Left hindlimb (tissue), 1 donor: ENCODE results near the gene EPB41L5.
"Not testable (repeated sequence)": the region's sequence is repeated elsewhere in the genome, so short reads cannot be mapped to it uniquely, and the experiment has no call there.

Experiments used
- DNase-seq: peaks from one replicate; pipeline ENCODE4 v3.0.0-alpha.2; 2018

Gene EPB41L5

DNA sequence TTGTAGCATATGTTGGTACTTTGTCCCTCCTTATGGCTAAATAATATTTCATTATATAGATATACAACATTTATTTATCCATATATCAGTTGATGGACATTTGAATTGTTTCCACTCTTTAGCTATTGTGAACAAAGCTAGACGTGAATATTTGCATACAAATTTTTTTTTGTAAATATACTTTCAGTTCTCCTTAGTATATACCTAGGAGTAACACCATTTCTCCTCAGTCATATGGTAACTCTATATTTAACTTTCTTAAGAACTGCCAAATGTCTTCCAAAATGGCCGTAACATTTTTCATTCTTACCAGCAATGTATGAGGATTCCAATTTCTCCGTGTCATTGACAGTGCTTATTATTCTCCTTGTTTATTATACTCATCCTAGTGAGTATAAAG, 135.8 kb downstream of the EPB41L5 start:
- no peak for DNase-seq

DNA sequence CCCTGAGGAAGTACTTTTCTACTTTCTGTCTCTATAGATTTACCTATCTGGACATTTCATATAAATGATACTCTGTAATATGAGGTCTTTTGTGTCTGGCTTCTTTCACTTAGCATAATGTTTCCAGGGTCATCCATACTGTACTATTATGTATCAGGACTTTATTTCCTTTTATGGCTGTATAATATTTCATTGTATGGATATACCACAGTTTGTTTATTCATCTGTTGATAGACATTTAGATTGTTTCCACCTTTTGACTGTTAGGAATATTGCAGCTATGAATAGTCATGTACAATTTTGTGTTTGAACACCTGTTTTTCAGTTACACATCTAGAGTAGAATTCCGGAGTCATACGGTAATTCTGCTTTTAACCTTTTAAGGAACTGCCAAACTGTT, 136.5 kb downstream of the EPB41L5 start:
- DNase-seq: no peak

DNA sequence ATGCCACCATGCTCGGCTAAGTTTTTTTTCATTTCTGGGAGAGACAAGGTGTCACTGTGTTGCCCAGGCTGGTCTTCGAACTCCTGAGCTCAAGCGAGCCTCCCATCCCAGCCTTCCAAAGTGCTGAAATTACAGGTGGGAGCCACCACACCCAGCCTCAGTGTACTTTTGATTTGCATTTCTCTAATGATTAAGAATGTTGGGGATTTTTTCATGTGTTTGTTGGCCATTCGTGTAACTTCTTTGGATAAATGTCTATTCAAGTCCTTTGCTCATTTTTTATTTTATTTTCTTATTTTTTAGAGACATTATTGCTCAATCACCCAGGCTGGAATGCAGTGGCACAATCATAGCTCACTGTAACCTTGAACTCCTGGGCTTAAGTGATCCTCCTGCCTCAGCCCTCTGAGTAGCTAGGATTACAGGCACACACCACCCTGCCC, 137.2 kb downstream of the EPB41L5 start:
- no peak for DNase-seq

DNA sequence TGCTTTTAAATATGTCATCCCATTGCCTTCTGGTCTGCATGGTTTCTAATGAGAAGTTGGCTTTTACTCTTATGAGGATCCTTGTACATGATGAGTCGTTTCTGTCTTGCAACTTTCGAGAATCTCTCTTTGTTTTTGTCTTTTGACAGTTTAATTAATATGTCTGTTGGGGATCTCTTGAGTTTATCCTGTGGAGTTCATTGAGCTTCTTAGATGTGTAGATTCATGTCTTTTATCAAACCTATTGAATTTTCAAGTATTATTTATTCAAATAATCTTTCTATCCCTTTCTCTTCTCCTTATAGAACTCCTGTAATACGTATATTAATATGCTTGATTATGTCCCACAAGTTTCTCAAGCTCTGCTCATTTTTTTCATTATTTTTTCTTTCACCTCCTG, 142.4 kb downstream of the EPB41L5 start:
- DNase-seq: no peak

DNA sequence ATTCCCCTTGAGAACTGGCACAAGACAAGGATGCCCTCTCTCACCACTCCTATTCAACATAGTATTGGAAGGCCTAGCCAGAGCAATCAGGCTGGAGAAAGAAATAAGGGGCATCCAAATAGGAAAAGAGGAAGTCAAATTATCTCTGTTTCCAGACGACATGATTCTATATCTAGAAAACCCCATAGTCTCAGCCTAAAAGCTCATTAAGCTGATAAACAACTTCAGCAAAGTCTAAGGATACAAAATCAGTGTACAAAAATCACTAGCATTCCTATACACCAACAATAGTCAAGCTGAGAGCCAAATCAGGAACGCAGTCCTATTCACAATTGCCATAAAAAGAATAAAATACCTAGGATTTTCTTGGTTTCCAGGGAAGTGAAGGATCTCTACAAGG, 145.8 kb downstream of the EPB41L5 start:
- not testable (repeated sequence) for DNase-seq

DNA sequence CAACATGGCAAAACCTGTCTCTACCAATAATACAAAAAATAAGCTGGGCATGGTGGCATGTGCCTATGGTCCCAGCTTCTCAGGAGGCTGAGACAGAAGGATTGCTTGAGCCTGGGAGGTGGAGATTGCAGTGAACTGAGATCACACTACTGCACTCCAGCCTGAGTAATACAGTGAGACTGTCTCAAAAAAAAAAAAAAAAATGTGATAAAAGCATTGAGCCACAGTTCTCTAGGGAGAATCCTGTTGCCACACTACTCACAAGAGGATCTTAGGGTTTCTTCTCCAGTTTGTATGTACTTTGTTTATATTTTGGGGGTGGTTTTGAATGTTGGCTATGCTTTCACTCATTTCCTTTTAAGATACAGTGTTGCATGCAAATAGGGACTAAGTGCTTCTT, 148.3 kb downstream of the EPB41L5 start:
- DNase-seq: no peak

DNA sequence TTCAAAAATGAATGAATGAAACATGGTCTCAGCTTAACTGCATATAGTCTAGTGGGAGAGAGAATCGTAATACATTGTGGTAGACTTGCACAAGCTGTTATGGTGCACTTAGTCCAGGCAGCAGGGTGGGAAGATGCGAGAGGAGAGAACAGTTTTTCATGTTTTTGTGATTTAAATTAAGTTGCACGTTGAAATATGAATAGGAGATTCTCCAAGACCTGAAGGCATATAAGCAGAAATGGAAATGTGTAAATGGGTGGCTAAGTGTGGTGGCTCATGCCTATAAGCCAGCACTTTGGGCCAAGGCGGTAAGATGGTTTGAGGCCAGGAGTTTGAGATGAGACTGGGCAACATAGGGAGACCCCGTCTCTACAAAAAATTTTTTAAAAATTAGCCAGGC, 149.8 kb downstream of the EPB41L5 start:
- DNase-seq: no peak

DNA sequence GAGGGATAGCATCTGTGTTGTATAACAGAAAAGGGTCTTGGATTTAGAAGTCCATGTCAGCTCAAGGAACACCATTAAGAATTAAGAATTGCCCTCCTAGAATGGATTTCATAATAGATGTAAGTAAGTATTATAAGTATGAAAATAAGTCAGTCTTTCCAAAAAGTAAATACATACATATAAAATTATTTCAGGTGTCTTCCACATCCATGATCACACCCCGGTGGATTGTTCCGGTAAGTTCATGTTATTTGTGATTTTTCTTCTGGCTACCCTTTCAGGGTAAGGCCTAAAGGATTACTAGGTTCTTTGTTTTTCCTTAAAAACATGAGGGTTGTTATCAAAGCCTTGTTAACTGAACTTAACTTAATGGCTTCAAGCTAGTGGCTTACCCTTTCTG, 154.4 kb downstream of the EPB41L5 start:
- no peak for DNase-seq

DNA sequence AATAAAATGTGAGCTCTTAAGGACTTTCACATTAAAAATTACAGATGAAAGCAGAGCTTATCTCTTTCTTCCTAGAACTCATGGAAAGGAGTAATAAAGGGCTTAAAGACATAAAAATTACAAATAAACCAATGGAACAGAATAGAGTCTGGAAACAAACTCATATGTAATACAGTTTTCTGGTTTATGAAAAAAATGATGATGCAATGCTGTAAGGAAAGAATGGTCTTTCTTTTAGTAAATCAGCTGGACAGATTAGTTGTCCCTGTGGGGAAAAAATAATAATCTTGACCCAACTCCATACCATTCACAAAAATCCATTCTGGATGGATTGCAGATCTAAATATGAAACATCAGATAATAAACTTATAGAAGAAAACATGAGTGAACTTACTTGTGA, 156.1 kb downstream of the EPB41L5 start:
- no peak for DNase-seq

DNA sequence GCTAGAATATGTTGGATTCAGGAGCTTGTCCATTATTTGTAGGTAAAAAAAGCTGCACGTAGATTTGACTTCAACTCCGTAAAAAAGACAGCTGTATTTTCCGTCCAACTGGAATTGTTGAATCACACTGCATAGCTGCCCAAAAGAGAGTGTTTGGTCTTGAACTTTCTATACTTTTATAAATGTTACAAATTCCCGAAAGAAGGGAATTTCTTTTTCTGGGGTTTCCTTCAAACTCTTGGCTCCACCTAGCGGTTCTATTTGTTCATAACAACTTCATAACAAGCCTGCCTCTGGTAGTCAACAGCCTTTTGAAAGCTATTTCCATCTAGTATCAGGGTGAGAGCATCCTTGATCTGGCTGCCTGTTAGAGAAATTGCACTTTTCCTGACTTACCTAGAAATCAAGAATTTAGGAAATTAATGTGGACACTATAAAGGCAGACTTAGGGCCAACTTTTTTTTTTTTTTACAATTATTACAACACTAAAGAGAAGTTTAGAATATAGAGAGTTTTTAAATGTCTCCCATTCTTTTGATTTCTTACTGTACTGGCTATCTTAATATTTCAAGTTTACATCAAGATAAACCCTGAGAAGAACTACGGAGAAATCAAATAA, 162.2 kb downstream of the EPB41L5 start:
- no peak for DNase-seq

DNA sequence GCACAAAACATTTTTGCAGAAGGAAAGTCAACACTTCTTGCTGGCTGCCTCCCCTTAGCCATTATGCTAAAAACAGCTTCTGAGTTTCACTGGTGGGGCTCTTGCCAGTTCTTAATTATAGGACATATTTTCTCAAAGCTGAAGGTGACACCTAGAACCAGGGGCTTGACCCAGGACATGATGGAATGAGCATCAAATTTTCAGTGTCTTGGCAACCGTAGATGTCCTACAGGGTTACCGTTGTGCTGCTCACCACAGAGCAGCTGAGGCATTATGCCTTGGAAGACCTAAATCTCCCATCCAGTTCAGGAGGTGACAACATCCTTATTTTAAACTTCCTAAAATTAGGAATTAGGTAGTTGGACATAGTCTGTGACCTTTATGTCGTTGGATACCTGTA, 163.6 kb downstream of the EPB41L5 start:
- no peak for DNase-seq

DNA sequence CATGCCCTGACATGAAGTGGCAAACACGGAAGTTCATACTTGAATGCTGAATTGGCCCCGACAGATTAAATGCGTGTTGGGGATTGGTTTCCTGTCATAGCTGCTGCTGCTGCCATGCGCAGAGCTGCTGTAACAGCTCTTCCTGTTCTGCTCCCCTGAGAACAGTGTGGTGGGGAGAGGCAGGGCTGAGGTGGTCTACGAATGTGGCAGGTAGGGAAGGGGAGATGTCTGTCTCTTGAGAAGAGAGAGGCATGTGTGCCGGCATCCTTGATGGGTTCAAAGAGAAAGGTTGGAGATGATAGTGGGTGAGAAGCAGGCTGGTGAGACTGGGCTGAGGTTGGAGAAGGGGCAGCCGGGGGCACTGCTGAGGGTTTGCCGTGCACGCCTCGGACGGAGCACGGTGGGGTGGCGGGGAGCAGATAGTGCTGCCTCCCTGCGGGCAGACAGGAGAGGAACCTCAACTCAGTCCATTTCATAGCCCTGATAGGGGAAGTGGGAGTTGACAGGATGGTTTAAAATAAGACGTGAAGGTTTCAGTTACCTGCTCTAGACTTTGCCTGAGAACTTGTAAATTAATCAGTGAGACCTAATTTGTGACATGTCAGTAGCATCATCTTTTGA, 164.2 kb downstream of the EPB41L5 start:
- no peak for DNase-seq

DNA sequence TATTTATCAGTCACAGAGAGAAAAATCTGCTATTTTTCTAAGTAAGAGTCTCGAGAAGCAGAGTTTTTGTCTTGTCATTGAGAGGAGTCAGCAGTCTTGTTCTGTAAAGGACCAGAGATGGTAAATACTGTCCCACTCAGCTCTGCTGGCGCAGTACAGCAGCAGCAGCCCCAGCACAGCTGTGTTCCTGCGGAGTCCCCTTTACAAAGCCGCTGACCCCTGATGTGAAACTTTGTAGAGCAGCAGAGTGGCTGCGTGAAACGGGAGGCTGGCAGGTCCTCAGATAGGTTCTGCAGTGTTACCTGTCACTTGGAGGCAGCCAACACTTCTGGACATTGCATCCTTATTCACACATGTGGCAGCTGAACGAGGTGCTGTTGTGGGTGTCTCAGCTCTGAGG, 165.1 kb downstream of the EPB41L5 start:
- no peak for DNase-seq

DNA sequence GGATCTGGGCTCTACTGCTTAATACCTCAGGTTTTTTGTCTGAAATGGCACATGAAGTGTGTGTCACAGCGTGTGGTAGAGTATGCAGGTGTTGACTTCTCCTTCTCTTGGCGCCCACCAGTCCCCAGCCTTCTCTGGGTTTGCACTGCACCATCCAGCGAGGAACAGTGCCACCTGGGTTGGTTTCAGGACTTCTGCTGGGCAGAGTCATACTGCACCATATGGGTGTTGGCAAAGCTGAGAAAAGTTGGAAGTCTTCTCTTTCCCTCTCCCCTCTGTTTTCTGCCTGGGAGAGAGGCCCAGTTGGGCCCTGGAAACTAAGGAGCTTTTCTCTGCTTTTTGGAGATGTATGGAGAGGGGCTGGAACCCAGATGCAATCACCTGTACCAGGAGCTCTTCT, 166.5 kb downstream of the EPB41L5 start:
- DNase-seq: no peak

DNA sequence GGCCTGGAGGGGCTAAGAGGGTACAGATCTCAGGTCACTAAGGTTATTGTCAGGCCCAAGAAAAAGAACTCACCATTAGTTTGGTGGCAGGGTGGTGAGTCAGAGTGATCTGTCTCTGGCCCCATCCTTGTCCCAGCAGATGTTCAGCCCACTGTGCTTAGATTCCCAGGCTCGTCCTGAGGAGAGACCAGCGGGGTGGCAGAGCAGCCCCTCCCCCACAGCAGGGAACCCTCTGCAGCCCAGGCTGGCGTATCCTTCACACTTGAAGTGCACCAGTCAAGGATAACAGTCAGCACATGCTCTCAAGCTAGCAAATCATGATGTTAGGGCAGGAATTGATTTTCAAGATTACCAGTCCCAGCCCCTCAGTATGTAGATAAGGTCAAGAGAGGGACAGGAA, 167.2 kb downstream of the EPB41L5 start:
- DNase-seq: no peak

DNA sequence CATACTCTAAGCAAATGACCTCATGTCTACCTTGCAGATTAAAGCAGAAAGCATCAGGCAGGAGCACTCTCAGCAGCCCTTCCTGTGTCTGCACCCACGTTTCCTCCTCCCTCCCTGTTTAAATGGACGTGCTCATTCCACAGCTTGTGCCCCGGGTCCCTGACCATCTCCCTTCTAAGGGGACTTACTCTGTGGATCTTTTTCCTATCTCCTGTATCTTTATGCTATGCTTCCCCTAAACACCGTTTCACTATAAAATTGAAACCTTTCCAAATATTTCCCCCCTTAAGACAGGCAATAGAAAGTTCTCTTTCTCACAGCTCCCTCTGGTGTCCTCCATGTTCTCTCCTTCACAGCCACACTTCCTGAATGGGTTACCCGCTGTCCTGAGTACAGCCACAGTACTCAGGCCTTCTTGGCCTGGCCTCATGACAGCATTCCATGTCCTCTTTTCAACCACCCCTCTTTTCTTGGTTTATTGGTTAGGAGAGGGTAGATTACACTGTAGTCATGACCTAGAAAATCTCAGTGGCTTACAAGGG, 169.2 kb downstream of the EPB41L5 start:
- no peak for DNase-seq

DNA sequence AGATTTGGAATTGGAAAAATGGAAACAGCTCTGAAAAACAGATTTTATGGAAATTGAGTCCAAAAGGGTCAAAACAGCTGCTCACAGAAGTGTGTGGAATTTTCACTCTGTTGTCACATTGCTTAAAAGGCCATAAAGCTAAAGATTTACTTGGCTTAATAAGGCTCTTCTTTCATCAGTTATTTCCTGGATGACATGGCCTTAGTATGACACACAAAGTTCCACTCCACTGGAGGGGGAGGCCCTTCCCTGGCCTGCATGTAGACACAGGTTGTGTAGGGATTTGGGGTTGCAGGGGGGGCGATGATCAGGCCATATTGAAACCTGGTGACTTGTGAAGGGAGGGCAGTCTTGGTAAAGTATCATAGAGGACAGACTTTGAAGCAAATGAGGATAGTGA, 176.3 kb downstream of the EPB41L5 start:
- no peak for DNase-seq

DNA sequence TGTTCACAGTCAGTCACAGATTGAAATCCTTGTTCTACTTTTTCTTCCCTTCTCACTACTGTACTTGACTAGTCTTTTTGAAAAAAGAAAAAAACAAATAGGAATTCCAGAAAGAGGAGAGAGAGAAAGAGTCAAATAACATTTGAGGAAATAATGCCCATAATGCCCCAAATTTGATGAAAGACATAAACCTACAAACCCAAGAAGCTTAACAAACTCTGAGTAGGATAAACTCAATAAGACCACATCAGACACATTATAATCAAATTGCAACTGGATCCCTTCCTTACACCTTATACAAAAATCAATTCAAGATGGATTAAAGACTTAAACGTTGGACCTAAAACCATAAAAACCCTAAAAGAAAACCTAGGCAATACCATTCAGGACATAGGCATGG, 179.4 kb downstream of the EPB41L5 start:
- DNase-seq: no peak

DNA sequence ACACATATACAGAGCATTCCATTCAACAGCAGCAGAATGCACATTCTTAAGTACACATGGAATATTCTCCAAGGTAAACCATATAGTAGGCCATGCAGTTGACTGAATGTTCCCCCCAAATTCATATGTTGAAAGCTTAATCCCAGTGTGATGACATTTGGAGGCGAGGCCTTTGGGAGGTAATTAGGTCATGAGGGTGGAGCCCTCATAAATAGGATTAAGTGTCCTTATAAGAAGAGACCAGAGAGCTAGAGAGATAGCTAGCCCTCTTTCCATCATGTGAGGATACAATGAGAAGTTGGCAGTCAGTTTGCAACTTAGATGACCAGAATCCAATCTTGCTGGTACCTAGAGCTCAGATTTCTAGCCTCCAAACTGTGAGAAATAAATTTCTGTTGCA, 182.7 kb downstream of the EPB41L5 start:
- no peak for DNase-seq

DNA sequence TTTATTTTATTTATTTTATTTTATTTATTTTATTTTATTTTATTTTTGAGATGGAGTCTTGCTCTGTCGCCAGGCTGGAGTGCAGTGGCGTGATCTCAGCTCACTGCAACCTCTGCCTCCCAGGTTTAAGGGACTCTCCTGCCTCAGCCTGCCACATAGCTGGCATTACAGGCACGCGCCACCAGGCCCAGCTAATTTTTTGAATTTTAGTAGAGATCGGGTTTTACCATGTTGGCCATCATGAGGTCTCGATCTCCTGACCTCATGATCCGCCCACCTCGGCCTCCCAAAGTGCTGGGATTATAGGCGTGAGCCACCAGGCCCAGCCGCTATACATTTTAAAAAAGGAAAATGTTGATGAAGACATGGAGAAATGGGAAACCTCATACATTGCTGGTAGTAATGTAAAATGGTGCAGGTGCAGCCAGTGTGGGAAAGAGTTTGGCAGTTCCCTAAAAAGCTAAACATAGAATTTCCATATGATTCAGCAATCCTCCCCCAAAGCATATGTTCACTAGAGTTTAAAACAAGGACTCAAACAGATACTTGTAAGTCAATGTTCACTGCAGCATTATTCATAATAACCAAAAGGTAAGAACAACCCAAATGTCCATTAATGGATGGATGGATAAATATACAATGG, 187.1 kb downstream of the EPB41L5 start:
- not testable (repeated sequence) for DNase-seq

DNA sequence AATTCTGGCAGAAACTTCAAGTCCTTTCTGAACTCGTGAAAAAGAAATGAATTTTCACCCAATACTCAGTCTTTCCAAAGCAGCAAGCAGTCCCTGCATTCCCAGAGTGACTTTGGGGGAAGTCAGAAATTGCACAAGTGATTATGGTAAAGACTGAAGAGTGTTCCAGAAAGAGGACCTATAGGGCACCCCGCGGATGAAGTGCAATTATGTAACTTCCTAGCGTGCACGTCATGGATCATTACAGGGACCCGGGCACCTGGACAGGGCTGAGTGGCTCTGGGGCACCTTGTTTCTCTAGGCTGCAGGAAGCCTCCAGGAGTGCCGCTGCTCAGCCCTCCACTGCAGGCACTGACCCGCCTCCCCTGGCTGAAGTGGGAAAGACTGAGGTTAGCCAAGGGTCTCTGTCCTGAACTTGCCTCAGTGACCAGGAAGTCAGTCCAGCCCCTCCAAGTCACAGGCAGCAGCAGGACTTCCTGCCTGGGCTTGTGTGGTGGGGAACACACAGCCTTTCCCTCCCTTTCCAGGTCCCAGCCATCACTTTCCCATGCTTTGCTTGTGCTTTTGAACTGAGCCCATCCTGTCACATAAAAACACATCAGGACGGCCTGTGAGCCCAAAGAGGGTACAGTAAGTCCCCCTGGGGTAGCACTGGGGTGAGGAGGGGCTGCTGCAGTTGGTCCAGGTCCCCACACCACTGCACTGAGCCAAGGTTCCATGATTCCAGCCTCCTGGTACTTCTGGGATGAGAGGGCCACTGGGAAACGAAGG, 190.6 kb downstream of the EPB41L5 start:
- no peak for DNase-seq

DNA sequence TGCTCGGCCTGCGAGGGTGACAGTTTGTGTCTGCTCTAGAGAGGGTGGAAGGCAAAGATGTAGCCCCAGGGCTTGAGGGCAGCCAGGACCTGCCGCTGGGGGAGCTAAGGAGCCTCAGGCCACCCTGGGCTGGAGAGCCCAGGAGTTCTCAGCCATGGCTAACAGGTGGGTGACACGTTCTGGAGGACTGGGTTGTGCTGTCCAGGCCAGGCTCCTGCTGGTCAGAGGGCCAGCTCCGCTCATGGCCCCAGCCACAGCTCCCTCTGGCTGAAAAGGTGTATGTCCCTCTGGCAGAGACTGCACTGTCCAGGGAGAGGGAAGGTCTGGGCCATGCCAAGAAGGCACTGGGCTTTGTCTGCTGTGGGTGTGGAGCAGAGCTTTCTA, 191.1 kb downstream of the EPB41L5 start:
- DNase-seq: no peak

DNA sequence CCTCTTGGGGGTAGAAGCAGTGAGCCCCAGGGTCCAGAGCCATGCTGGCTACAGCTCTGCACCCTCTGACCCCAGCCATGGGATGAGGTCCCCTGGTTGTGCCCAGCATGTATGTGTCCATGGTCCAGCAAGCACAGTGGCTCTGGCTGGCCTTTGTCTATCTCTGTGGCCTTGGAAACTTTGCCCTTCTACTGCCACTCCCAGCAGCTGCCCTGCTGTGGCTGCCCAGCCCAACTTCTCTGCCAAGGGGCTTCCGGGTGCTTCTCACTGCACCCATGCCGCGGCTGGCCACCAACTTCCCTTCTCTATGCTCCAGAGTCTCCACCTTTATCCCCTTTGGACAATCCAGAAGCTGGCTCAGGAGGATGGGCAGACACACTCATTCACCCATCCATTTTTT, 191.5 kb downstream of the EPB41L5 start:
- DNase-seq: no peak
